ENCODE results near the gene PRKCSH.
"Not testable (repeated sequence)": the region's sequence is repeated elsewhere in the genome, so short reads cannot be mapped to it uniquely, and the experiment has no call there.

The PRKCSH gene

GRCh38 chr19:11433526-11433925 lies 1.9 kb upstream of the PRKCSH start:
- H3K4me3 Mint-ChIP-seq, H3K27ac Mint-ChIP-seq, H3K27me3 Mint-ChIP-seq, H3K9me3 Mint-ChIP-seq: not testable (repeated sequence)
- peaks cover 23% of the 10 kb centered on the region for H3K36me3 Mint-ChIP-seq (ENCODE audit: low read depth)
- peaks cover 28% of the 10 kb centered on the region for H3K4me1 Mint-ChIP-seq (ENCODE audit: low read depth)

DNA sequence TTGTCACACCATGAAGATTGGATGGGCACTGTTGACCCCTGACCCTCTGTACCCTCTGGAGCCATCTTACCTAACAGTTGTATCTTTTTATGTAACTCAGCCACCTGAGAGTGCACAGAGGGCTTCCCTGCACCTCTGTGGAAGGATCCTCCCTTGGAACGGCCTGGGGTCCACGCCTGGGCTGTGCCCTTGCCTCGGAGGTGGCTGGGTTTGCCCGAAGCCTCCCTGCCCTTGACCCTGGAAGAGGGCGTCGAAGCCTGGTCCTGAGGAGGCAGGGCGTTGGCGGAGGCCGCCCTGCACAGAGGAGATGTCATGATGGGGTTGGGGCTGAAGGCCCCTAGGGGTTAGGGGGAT lies 755 bp upstream of the PRKCSH start:
- H3K27ac Mint-ChIP-seq = peak overlapping the region; percentile 100
- H3K27me3 Mint-ChIP-seq = no peaks in the 10 kb centered on the region
- H3K4me3 Mint-ChIP-seq = peak overlapping the region; percentile 100
- H3K9me3 Mint-ChIP-seq = no peaks in the 10 kb centered on the region
- H3K4me1 Mint-ChIP-seq (ENCODE audit: low read depth) = peaks cover 28% of the 10 kb centered on the region
- H3K36me3 Mint-ChIP-seq (ENCODE audit: low read depth) = peaks cover 25% of the 10 kb centered on the region

DNA sequence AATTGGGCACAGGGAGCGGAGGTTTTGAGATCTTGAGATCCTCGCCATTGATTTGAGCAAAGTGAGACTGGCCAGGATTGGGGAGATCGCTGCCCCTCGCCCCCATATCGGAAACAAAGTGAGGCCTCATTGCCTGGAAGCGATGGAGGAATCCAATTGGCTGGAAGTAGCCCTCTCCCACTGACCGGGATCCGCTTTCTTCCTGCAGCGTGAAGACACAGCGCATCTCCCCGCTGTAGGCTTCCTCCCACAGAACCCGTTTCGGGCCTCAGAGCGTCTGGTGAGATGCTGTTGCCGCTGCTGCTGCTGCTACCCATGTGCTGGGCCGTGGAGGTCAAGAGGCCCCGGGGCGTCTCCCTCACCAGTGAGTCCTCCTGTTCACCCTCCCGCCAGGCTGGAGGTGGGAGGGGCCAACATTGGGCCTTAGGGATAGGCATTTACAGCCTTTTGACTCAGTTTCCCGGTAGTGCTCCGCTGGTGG lies 438 bp downstream of the PRKCSH start:
- Mint-ChIP-seq H3K36me3 (ENCODE audit: low read depth) (peaks cover 30% of the 10 kb centered on the region), H3K27ac (peak overlapping the region; percentile 100), H3K27me3 (no peaks in the 10 kb centered on the region), H3K4me3 (peak overlapping the region; percentile 100), H3K9me3 (no peaks in the 10 kb centered on the region), H3K4me1 (ENCODE audit: low read depth) (peaks cover 32% of the 10 kb centered on the region)

DNA sequence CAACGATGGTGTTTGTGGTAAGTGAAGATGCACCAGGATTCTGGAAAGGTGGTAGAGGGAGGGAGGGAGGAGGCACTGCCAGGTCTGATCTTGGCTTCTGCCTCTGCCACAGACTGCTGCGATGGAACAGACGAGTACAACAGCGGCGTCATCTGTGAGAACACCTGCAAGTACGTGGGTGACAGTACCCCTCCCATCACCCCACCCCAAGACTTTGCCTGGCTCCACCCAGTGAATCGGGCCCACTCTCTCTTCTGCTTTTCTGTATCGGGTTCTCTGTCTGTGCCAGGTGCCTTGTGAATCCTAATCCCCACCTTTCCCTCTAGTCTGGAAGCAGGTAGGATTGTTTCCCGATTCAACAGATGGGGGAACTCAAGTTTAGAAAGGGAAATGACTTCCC lies 2.5 kb downstream of the PRKCSH start:
- H3K4me3 Mint-ChIP-seq = peak overlapping the region; percentile 55
- no peaks in the 10 kb centered on the region for H3K27me3 Mint-ChIP-seq
- peaks cover 38% of the 10 kb centered on the region for H3K4me1 Mint-ChIP-seq (ENCODE audit: low read depth)
- no peaks in the 10 kb centered on the region for H3K9me3 Mint-ChIP-seq
- H3K36me3 Mint-ChIP-seq (ENCODE audit: low read depth) = peaks cover 42% of the 10 kb centered on the region
- H3K27ac Mint-ChIP-seq = peak overlapping the region; percentile 58

- H3K4me1 Mint-ChIP-seq (ENCODE audit: low read depth) = peaks cover 10% of the 10 kb centered on the region
- no peaks in the 10 kb centered on the region for H3K9me3 Mint-ChIP-seq
- H3K27me3 Mint-ChIP-seq = no peaks in the 10 kb centered on the region
- H3K4me3 Mint-ChIP-seq = no peak overlapping the region
- H3K27ac Mint-ChIP-seq = no peak overlapping the region
- H3K36me3 Mint-ChIP-seq (ENCODE audit: low read depth) = peaks cover 34% of the 10 kb centered on the region
Measured at GRCh38 chr19:11444059-11444458, 8.6 kb downstream of the PRKCSH start.

DNA sequence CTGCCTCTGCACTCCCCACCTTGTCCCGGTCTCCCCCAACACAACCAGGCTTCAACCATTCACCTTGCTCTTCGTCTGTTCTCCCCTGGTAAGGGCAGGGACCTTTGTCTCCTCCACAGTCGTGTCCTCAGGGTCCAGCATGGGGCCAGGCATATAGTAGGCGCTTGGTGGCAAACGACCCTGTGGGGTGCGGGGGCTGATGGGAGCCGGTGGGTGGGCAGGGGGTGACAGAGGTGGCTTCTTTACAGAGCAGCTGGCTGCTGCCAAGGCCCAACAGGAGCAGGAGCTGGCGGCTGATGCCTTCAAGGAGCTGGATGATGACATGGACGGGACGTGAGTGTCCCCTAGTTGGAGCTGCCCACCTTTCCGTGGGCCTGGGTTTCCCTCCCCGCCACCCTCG lies 9.7 kb downstream of the PRKCSH start:
- peaks cover 41% of the 10 kb centered on the region for H3K36me3 Mint-ChIP-seq (ENCODE audit: low read depth)
- H3K9me3 Mint-ChIP-seq = no peaks in the 10 kb centered on the region
- no peaks in the 10 kb centered on the region for H3K27me3 Mint-ChIP-seq
- peaks cover 10% of the 10 kb centered on the region for H3K4me1 Mint-ChIP-seq (ENCODE audit: low read depth)
- H3K4me3 Mint-ChIP-seq = no peak overlapping the region
- no peak overlapping the region for H3K27ac Mint-ChIP-seq

DNA sequence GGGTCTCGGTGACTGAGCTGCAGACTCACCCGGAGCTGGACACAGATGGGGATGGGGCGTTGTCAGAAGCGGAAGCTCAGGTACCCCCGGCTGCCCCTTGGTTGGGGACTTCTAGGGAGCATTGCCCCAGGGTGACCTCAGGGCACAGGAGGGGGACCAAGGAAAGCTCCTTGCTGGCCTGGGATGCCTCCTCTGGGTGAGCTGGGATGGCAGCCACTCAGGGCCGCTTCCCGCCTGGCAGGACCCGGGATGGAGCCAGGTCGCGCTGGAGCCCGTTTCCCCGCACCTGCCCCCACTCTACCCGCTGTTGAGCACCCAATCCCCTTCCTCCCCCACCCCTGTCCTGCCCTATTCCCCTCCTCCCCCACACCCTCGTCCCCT lies 10.8 kb downstream of the PRKCSH start:
- Mint-ChIP-seq H3K27me3 (no peaks in the 10 kb centered on the region), H3K9me3 (no peaks in the 10 kb centered on the region), H3K4me3 (no peak overlapping the region), H3K36me3 (ENCODE audit: low read depth) (peaks cover 31% of the 10 kb centered on the region), H3K4me1 (ENCODE audit: low read depth) (peaks cover 5% of the 10 kb centered on the region), H3K27ac (no peak overlapping the region)

DNA sequence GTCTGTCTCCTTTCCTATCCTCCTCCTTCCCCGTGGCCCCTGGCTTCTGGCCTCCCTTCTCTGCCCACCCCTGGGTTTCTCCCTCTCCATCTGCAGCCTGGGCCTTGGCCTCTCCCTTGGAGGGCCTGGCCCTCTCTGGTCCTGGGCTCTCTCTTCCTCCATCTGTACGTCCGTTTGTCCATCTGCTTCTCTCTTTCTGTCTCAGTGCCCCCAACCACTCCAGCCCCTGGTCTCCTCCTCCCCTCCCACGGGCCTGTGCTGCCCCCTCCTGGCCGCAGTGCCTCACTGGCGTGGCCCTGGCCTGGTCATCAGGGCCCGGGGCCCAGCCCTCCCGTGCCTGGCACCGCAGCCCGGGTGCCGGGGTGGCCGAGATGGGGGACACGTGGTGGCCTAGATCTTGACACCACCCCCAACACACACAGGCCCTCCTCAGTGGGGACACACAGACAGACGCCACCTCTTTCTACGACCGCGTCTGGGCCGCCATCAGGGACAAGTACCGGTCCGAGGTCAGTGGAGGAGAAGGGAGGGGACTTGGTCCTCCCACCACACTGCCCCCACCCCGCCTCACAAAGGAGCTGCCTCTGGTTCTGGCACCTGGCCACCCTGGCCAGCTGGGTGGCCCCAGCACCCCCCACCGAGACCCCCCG lies 11.3 kb downstream of the PRKCSH start:
- Mint-ChIP-seq H3K4me1 (ENCODE audit: low read depth) (peaks cover 4% of the 10 kb centered on the region), H3K27ac (no peak overlapping the region), H3K36me3 (ENCODE audit: low read depth) (peaks cover 29% of the 10 kb centered on the region), H3K4me3 (no peak overlapping the region), H3K27me3 (no peaks in the 10 kb centered on the region), H3K9me3 (no peaks in the 10 kb centered on the region)

DNA sequence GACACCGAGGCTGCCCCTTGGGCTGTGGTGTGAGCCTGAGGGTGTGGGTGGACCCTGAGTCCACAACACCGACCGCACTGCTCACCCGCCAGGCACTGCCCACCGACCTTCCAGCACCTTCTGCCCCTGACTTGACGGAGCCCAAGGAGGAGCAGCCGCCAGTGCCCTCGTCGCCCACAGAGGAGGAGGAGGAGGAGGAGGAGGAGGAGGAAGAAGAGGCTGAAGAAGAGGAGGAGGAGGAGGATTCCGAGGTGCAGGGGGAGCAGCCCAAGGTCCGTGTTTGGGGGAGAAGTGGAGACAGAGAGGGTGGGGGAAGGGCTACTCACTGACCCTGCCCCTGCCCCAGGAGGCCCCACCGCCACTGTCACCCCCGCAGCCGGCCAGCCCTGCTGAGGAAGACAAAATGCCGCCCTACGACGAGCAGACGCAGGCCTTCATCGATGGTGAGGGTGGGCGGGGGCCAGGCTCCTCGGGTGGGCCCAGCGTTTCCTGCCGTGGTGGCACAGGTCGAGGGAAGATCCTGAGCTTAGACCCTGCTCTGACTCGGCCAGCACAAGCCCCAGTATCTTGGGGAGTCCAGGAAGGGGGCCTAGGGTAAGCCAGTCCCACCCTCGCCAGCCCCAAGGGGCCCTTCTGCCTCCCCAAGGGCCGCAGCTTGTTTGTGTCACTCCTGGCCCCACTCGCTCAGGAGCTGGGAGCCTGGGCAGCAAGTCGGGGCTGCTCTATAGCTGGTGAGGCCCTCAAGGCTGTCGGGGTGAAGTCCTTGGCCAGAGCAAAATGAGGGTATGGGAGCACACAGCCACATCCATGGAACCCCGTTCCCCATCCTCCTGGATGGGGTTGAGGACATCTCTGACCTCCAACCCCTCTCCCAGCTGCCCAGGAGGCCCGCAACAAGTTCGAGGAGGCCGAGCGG lies 12.2 kb downstream of the PRKCSH start:
- H3K36me3 Mint-ChIP-seq (ENCODE audit: low read depth) = peaks cover 23% of the 10 kb centered on the region
- no peak overlapping the region for H3K4me3 Mint-ChIP-seq
- no peak overlapping the region for H3K27ac Mint-ChIP-seq
- no peaks in the 10 kb centered on the region for H3K4me1 Mint-ChIP-seq (ENCODE audit: low read depth)
- no peaks in the 10 kb centered on the region for H3K9me3 Mint-ChIP-seq
- no peaks in the 10 kb centered on the region for H3K27me3 Mint-ChIP-seq

DNA sequence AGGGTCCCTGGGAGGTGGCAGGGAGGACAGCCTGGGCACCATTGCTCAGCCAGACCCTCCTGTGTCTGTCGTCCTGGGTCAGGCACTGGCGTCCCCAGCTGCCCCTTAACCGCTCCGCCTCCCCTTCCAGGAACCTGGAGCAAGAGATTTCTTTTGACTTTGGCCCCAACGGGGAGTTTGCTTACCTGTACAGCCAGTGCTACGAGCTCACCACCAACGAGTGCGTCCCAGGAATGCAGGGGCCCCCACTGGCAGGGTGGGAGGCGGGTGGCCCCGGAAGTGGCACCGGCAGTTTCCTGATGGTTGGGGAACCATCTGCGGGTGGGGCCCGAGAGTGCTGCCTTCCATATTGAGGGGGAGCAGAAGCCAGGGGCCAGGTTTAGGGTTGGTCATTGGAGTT lies 13.0 kb downstream of the PRKCSH start:
- no peak overlapping the region for H3K27ac Mint-ChIP-seq
- no peaks in the 10 kb centered on the region for H3K4me1 Mint-ChIP-seq (ENCODE audit: low read depth)
- no peaks in the 10 kb centered on the region for H3K9me3 Mint-ChIP-seq
- H3K27me3 Mint-ChIP-seq = no peaks in the 10 kb centered on the region
- H3K36me3 Mint-ChIP-seq (ENCODE audit: low read depth) = peaks cover 23% of the 10 kb centered on the region
- H3K4me3 Mint-ChIP-seq = no peak overlapping the region

GRCh38 chr19:11448923-11449554 lies 13.6 kb downstream of the PRKCSH start:
- H3K4me3 Mint-ChIP-seq = no peak overlapping the region
- H3K36me3 Mint-ChIP-seq (ENCODE audit: low read depth) = peaks cover 20% of the 10 kb centered on the region
- no peak overlapping the region for H3K27ac Mint-ChIP-seq
- H3K9me3 Mint-ChIP-seq = no peaks in the 10 kb centered on the region
- no peaks in the 10 kb centered on the region for H3K27me3 Mint-ChIP-seq
- no peaks in the 10 kb centered on the region for H3K4me1 Mint-ChIP-seq (ENCODE audit: low read depth)

DNA sequence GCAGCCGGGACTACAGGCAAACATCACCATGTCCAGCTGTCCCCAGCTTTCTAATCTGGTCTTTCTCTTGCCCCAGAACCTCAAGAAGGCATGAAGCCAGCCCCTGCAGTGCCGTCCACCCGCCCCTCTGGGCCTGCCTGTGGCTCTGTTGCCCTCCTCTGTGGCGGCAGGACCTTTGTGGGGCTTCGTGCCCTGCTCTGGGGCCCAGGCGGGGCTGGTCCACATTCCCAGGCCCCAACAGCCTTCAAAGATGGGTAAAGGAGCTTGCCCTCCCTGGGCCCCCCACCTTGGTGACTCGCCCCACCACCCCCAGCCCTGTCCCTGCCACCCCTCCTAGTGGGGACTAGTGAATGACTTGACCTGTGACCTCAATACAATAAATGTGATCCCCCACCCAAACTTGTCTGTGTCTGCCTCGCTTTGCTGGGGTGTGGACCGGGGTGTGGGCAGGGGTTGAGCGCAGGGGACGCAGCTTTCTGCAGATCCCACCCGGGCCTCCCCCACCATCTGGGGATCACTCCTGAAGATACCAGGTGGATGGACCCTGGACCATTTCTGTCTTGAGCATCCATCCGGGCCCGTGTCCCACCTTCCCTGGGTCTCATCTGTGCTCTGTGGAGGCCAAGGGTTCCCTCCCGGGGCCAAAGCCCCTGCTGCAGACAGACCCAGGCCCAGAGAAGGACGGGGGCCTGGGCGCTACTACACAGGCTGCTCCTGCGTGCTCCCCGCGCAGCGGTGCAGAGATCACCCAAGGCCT lies 15.3 kb downstream of the PRKCSH start:
- Mint-ChIP-seq H3K27me3 (no peaks in the 10 kb centered on the region), H3K9me3 (no peaks in the 10 kb centered on the region), H3K27ac (no peak overlapping the region), H3K36me3 (ENCODE audit: low read depth) (peaks cover 11% of the 10 kb centered on the region), H3K4me1 (ENCODE audit: low read depth) (no peaks in the 10 kb centered on the region), H3K4me3 (no peak overlapping the region)

DNA sequence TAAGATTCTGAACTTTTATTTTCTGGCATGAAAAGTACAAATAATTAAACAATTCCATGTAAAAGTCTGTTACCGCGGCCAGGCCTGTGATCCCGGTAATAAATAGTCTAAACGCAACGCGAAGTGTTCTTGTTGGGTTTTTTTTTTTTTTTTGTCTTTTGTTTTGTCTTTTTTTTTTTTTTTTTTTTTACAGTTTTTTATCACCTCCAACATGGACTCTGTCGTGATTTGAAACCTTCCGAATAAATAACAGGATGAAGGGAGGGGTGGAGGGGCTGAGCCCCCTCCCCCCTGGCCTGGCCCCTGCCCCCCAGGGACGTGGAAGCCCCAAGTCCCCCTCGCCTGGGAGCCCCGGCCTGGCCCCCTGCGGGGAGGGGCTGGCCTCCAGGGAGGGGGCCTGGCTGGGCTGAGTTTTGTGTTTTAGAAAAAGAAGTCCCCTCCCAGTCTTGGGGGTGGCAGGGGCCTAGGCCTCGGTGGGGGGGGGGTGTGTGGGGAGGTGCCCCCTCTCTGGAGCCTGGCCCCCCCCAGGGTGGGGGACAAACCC lies 16.0 kb downstream of the PRKCSH start:
- no peak overlapping the region for H3K4me3 Mint-ChIP-seq
- no peaks in the 10 kb centered on the region for H3K9me3 Mint-ChIP-seq
- H3K27ac Mint-ChIP-seq = no peak overlapping the region
- peaks cover 11% of the 10 kb centered on the region for H3K36me3 Mint-ChIP-seq (ENCODE audit: low read depth)
- H3K27me3 Mint-ChIP-seq = no peaks in the 10 kb centered on the region
- no peaks in the 10 kb centered on the region for H3K4me1 Mint-ChIP-seq (ENCODE audit: low read depth)

DNA sequence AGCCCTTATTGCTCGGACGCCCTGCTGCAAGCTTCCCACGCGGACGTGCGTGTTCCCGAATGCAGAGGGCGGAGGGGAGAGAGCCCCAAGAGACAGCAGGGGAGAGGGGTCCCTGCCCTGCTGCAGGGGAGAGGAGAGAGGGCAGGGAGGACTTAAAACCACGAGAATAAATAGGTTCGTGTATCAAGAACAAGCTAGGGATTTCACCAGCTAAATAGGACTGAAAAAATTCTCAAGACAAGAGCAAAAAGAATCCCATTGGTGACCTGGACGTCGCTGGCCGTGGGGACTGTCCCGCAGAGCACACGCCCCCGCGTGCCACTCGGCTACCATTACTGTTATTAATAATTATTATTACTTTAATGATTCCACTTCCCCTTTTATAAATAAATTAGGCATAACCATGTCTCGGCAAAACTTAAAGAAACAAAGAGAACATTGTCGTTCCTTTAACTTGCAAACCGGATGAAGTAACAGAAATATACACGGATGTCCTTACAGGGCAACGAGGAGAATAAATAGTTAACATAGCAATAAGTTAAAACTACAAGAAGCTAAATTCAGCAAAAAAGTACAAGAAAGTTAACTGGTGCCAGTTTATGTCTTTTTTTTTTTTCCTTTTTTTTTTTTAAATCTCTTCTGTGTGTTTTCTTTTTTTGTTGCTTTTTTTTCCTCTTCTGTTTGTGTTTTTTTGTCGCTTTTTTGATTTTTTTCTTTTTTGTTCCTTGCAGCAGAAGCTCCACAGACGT lies 16.6 kb downstream of the PRKCSH start:
- no peak overlapping the region for H3K27ac Mint-ChIP-seq
- H3K4me3 Mint-ChIP-seq = no peak overlapping the region
- H3K4me1 Mint-ChIP-seq (ENCODE audit: low read depth) = no peaks in the 10 kb centered on the region
- no peaks in the 10 kb centered on the region for H3K27me3 Mint-ChIP-seq
- peaks cover 11% of the 10 kb centered on the region for H3K36me3 Mint-ChIP-seq (ENCODE audit: low read depth)
- H3K9me3 Mint-ChIP-seq = no peaks in the 10 kb centered on the region
